Measurements from ENCODE around the gene RPL9. TPM values are rescaled to one million over a fixed set of nuclear protein-coding genes. Genes with fewer than 3 reads are reported as not detected.
"Not testable (repeated sequence)": the region's sequence is repeated elsewhere in the genome, so short reads cannot be mapped to it uniquely, and the experiment has no call there.

RPL9 gene
- total RNA-seq, 1 donor from 2014 or later = 6,069 TPM

DNA sequence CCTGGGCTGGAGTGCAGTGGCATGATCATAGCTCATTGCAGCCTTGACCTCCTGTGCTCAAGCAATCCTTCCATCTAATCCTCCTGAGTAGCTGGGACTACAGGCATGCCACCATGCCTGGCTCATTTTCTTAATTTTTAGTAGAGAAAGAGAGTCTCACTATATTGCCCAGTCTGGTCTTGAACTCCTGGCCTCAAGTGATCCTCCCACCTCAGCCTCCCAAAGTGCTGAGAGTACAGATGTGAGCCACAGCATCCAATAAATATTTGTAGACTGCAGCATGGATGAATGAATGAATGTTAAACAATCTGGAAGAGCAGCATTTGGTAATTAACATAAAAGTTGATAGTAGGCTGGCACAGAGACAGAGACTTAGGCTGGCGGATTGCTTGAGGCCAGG is 32.0 kb downstream of the RPL9 start:
- FAIRE-seq = no peak
- no peak for DNase-seq (ENCODE audit: low read depth)
- Histone ChIP-seq H3K27me3 (ENCODE audit: control insufficient read depth, insufficient read depth, low read length) (no peaks in the 10 kb centered on the region), H3K36me3 (ENCODE audit: control insufficient read depth, insufficient read depth, low read length) (no peaks in the 10 kb centered on the region), H3K4me3 (ENCODE audit: low read depth, low read length) (no peak overlapping the region)
- TF ChIP-seq, protein P1, sequence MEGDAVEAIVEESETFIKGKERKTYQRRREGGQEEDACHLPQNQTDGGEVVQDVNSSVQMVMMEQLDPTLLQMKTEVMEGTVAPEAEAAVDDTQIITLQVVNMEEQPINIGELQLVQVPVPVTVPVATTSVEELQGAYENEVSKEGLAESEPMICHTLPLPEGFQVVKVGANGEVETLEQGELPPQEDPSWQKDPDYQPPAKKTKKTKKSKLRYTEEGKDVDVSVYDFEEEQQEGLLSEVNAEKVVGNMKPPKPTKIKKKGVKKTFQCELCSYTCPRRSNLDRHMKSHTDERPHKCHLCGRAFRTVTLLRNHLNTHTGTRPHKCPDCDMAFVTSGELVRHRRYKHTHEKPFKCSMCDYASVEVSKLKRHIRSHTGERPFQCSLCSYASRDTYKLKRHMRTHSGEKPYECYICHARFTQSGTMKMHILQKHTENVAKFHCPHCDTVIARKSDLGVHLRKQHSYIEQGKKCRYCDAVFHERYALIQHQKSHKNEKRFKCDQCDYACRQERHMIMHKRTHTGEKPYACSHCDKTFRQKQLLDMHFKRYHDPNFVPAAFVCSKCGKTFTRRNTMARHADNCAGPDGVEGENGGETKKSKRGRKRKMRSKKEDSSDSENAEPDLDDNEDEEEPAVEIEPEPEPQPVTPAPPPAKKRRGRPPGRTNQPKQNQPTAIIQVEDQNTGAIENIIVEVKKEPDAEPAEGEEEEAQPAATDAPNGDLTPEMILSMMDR (IDR thresholded peaks at IDR 0.05; ENCODE audit: insufficient read depth, low read length, severe bottlenecking) = no peak

DNA sequence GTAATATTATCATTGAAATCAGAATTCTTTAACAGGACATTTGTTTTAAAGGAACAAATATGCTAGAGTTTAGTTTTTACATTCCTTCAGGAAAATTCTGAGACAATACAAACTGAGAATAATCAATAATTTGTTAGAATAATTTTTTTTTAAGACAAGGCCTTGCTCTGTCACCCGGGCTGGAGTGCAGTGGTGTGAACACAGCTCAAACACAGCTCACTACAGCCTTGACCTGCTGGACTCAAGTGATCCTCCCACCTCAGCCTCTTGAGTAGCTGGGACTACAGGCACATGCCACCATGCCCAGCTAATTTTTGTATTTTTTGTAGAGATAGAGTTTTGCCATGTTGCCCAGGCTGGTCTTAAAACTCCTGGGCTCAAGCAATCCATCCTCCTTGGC is 33.4 kb downstream of the RPL9 start:
- not testable (repeated sequence) for H3K27me3 ChIP-seq (ENCODE audit: control insufficient read depth, insufficient read depth, low read length); FAIRE-seq; H3K4me3 ChIP-seq (ENCODE audit: low read depth, low read length); DNase-seq (ENCODE audit: low read depth); H3K36me3 ChIP-seq (ENCODE audit: control insufficient read depth, insufficient read depth, low read length)

DNA sequence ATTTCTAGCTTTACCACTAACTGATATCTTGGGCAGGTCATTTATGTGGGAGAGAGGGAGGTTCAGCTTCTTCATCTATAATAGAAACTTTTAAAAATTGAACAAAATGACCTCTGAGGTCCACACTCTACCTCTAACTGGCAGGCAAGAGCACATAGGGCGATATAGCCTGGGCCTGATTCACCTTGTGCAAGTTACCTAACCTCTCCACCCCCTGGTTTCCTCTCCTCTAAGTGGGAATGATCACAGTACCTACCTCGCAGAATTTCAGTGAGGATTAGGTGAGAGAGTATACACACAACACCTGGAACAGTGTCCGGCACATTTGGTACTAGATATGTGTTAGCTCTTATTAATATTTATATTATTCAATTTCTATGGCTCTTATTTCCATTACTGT is 36.5 kb downstream of the RPL9 start:
- DNase-seq (ENCODE audit: low read depth) (no peak), FAIRE-seq (no peak)
- H3K4me3 ChIP-seq (ENCODE audit: low read depth, low read length) = no peak overlapping the region
- TF ChIP-seq, protein P1 (IDR thresholded peaks at IDR 0.05; ENCODE audit: insufficient read depth, low read length, severe bottlenecking) = no peak
- H3K36me3 ChIP-seq (ENCODE audit: control insufficient read depth, insufficient read depth, low read length) = no peaks in the 10 kb centered on the region
- H3K27me3 ChIP-seq (ENCODE audit: control insufficient read depth, insufficient read depth, low read length) = no peaks in the 10 kb centered on the region

DNA sequence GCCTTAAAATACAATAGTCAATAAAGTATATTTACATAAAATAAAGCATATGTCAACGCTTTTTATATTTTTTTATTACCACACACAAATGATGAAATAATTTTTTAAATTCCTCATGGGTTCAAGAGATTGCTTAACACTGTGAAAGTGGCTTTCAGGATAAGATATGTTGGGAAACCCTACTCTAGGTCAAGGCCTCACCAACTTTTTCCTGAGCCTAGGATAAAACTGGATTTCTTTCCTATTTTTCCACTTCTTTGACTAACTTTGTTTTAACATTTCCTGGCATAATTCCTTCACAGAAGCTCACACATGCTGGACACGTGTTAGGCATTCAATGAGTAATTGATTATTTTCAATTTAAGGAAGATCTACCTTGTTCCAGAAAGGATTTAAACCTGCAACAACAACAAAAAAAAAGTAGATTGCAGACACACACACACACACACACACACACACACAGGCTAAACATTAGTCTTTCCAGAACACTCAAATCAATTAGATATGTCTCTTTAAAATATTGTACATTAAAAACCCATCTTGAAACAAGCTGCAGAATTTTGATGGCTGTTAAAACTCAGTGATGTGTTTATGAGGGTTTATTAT is 42.9 kb downstream of the RPL9 start:
- FAIRE-seq (no peak), DNase-seq (ENCODE audit: low read depth) (no peak)
- no peaks in the 10 kb centered on the region for H3K27me3 ChIP-seq (ENCODE audit: control insufficient read depth, insufficient read depth, low read length)
- no peaks in the 10 kb centered on the region for H3K36me3 ChIP-seq (ENCODE audit: control insufficient read depth, insufficient read depth, low read length)
- TF ChIP-seq, protein P1 (IDR thresholded peaks at IDR 0.05; ENCODE audit: insufficient read depth, low read length, severe bottlenecking) = no peak
- H3K4me3 ChIP-seq (ENCODE audit: low read depth, low read length) = no peak overlapping the region

DNA sequence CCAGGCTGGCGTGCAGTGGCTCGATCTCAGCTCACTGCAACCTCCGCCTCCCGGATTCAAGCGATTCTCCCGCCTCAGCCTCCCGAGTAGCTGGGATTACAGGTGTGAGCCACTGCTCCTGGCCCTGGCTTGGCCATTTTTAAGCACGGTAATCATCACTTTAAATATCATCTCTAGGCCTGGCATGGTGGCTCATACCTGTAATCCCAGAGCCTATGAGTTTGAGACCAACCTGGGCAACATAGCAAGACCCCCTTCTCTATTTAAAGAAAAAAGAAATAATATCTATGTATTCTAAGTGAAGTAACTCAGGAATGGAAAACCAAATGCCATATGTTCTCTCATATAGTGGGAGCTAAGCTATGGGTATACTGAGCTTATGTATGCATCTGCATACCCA is 47.2 kb downstream of the RPL9 start:
- FAIRE-seq; H3K36me3 ChIP-seq (ENCODE audit: control insufficient read depth, insufficient read depth, low read length); DNase-seq (ENCODE audit: low read depth): not testable (repeated sequence)

DNA sequence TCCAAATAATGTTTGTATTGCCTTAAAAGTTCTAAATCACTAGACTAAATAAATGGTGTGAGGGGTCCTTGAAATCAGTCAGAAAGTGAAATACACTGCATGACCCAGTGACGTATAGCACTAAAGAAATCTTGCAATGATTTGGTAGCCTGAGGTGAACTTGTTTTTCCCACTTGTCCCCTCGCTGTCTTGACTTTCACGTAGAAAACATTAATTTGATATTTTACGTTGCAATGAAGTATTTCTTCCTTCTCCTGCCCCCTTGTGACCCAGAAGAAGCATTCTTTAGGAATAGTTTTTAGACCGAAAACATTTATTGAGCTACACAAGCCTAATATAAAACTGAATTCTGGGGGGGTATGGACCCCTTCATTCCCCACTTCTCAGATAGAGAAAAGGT is 48.3 kb downstream of the RPL9 start:
- no peaks in the 10 kb centered on the region for H3K36me3 ChIP-seq (ENCODE audit: control insufficient read depth, insufficient read depth, low read length)
- no peak for DNase-seq (ENCODE audit: low read depth)
- H3K27me3 ChIP-seq (ENCODE audit: control insufficient read depth, insufficient read depth, low read length) = no peaks in the 10 kb centered on the region
- TF ChIP-seq, protein P1 (IDR thresholded peaks at IDR 0.05; ENCODE audit: insufficient read depth, low read length, severe bottlenecking) = no peak
- no peak for FAIRE-seq
- H3K4me3 ChIP-seq (ENCODE audit: low read depth, low read length) = no peak overlapping the region

More for the DNA sequence above, 47.2 kb downstream of the RPL9 start:
- H3K27me3 ChIP-seq (ENCODE audit: control insufficient read depth, insufficient read depth, low read length); H3K4me3 ChIP-seq (ENCODE audit: low read depth, low read length): not testable (repeated sequence)

DNA sequence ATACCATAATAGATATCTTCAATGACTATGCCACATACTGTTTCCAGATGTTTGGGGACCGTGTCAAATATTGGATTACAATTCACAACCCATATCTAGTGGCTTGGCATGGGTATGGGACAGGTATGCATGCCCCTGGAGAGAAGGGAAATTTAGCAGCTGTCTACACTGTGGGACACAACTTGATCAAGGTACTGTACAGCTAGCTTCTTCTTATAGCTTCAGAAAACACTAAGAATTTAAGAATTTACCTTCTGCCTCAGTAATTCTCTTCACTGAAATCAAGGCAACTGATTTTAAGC is 51.2 kb downstream of the RPL9 start:
- DNase-seq (ENCODE audit: low read depth) (no peak), FAIRE-seq (no peak)
- no peaks in the 10 kb centered on the region for H3K27me3 ChIP-seq (ENCODE audit: control insufficient read depth, insufficient read depth, low read length)
- H3K36me3 ChIP-seq (ENCODE audit: control insufficient read depth, insufficient read depth, low read length) = no peaks in the 10 kb centered on the region
- no peak overlapping the region for H3K4me3 ChIP-seq (ENCODE audit: low read depth, low read length)
- TF ChIP-seq, protein P1 (IDR thresholded peaks at IDR 0.05; ENCODE audit: insufficient read depth, low read length, severe bottlenecking) = no peak
